SJSA1 (cell line): Measurements from ENCODE around the gene ARHGEF28. TPM values are rescaled to one million over a fixed set of nuclear protein-coding genes. Genes with fewer than 3 reads are reported as not detected.

Source experiments
- DNase-seq, 2 experiments: peaks; one replicate each; pipeline ENCODE4 v3.0.0-alpha.2; 2015 to 2020; ENCODE audit warnings: low spot score in 2 of 2, low read depth in 1 of 2
- H3K27ac ChIP-seq: fragments of 250-450 bp; sonication (Bioruptor Pico); 2 replicates; pipeline ENCODE4 v1.5.1; 2020; ENCODE audit warnings: mild to moderate bottlenecking, moderate library complexity
- H3K27me3 ChIP-seq: fragments of 250-450 bp; sonication (Bioruptor Pico); replicated peaks from 2 replicates; pipeline ENCODE4 v1.5.1; 2020; ENCODE audit warnings: mild to moderate bottlenecking, moderate library complexity
- H3K36me3 ChIP-seq: fragments of 250-450 bp; sonication (Bioruptor Pico); 2 replicates; pipeline ENCODE4 v1.5.1; 2020; ENCODE audit warnings: mild to moderate bottlenecking
- H3K4me1 ChIP-seq: fragments of 250-450 bp; sonication (Bioruptor Pico); replicated peaks from 2 replicates; pipeline ENCODE4 v1.6.1; 2021; ENCODE audit warnings: mild to moderate bottlenecking
- H3K4me3 ChIP-seq: fragments of 250-450 bp; sonication (Bioruptor Pico); 2 replicates; pipeline ENCODE4 v1.5.1; 2020; ENCODE audit warnings: mild to moderate bottlenecking
- H3K9me3 ChIP-seq: fragments of 250-450 bp; sonication (Bioruptor Pico); replicated peaks from 2 replicates; pipeline ENCODE4 v1.5.1; 2020; ENCODE audit warnings: mild to moderate bottlenecking
- total RNA-seq: library from RNA; depleted of rRNA; stranded (reverse); fragments of >200 nt; shearing (Covaris generic); gene quantifications from 2 replicates; pipeline ENCODE4 v1.2.3, GENCODE V29; 2014

The ARHGEF28 gene
- total RNA-seq, 1 experiment from 2014 or later, result 20.2 TPM

DNA sequence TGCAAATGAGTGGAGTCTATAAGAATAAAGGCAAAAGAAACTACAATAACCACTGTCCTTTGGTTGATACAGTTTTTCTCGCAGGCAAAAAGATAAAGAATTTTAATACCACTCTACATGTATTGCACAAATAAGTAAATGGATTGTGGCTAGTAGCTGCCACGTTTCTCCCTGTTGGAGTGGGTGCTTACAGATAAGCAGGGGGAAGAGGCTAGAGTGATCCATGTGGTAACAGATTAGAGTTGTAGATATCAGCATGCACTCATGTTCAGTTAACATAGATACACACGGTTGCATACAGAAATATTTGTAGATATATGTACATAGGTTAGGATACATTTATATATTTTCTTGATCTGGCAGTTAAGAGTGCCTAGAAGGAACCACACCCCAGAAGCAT is 179.5 kb downstream of the ARHGEF28 start:
- H3K27me3 ChIP-seq, result no peaks in the 10 kb centered on the region
- no peaks in the 10 kb centered on the region for H3K4me1 ChIP-seq
- H3K36me3 ChIP-seq, result 0 out of 2 replicates have a peak, but pooled peaks cover 3% of the 10 kb centered on the region
- no peak overlapping the region for H3K27ac ChIP-seq
- H3K4me3 ChIP-seq, result no peak overlapping the region
- H3K9me3 ChIP-seq, result no peaks in the 10 kb centered on the region
- no peak for DNase-seq

DNA sequence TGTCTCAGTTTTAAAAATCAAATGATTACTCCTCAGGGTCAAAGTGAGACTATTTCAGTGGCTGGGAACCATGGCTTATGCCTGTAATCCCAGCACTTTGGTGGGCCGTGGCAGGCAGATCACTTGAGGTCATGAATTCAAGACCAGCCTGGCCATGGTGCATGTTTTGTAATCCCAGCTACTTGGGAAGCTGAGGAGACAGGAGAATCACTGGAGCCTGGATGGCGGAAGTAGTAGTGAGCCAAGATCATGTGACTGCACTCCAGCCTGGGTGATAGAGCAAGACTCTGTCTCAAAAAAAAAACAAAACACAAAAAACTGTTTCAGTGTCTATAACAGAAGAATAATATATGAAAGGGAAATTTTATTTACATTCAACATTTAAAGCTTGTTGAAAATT is 182.9 kb downstream of the ARHGEF28 start:
- Histone ChIP-seq H3K9me3 (no peaks in the 10 kb centered on the region), H3K27me3 (no peaks in the 10 kb centered on the region), H3K4me3 (no peak overlapping the region), H3K36me3 (0 out of 2 replicates have a peak, but pooled peaks cover 7% of the 10 kb centered on the region), H3K27ac (no peak overlapping the region), H3K4me1 (peaks cover 6% of the 10 kb centered on the region)
- no peak for DNase-seq

DNA sequence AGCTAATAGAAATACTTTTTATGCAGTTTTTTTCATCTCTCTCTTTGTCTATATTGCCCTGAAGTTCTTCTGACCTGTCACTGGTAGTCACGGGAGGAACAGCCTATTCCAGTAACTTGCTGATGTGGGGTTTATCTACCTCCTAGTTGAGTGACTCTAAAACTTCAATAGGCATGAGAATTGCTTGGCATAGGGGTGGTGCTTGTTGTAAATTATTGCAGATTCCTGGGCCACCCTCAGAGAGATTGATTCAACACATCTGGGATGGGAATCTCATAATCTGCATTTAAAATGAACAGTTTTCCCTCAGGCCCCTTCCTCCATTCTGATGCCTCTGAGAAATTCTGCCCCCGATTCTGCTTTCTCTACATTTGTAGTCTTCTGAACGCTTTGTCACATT is 184.4 kb downstream of the ARHGEF28 start:
- H3K27ac ChIP-seq, result no peak overlapping the region
- peaks cover 6% of the 10 kb centered on the region for H3K4me1 ChIP-seq
- DNase-seq, result no peak
- 0 out of 2 replicates have a peak, but pooled peaks cover 3% of the 10 kb centered on the region for H3K36me3 ChIP-seq
- H3K27me3 ChIP-seq, result no peaks in the 10 kb centered on the region
- no peak overlapping the region for H3K4me3 ChIP-seq
- H3K9me3 ChIP-seq, result no peaks in the 10 kb centered on the region

DNA sequence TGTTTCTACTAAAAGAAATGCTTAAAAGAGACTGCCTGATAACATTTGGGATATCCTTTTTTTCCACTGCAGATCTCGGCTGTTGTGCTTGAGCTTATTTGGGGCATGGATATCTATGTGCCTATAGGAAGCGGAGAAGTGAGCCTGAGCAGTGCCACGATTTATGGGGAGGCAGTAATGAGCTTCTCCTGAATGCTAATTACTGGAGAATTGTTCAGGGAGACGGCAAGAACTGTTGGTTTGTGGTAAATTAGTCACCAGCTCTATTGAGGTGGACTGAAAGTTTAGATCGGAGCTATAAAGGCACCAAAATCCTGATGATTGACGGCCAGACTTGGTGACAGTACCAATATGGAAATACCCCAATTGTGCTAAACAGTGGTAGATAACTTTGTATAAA is 186.5 kb downstream of the ARHGEF28 start:
- H3K9me3 ChIP-seq, result no peaks in the 10 kb centered on the region

DNA sequence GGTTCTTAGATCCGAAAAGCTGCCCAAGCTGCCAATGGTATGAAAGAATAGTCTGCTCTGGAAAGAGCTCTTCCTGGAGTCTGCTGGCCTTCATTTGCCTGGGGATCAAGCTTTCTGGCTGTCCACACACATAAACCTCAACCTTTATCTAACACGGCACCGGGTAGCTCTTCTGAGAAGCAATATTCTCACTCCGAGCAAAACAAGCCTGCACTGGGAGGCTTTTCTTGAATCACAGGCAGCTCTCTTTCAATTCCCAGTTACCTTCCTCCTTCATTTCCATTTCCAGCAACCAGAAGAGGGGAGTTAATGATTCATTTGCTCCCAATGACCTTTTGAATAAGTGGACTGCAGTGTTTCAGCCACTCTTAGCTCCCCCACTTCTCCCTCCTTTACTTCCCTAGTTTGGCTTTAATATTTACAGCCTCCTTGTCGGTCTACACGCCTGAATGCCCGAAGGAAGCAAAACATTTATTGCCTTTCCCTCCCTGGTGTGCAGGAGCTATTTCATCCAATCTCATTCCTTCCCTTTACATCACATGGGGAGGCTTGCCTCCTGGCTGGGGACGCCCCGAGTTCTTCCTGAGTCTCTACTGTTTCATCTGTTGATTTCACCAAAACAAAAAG is 187.1 kb downstream of the ARHGEF28 start:
- peaks cover 9% of the 10 kb centered on the region; the same call in 1 of the 2 replicates for H3K36me3 ChIP-seq

More for the DNA sequence above, 186.5 kb downstream of the ARHGEF28 start:
- DNase-seq, result no peak
- no peak overlapping the region for H3K4me3 ChIP-seq
- H3K36me3 ChIP-seq, result peaks cover 9% of the 10 kb centered on the region; the same call in 1 of the 2 replicates
- no peaks in the 10 kb centered on the region for H3K27me3 ChIP-seq
- H3K27ac ChIP-seq, result no peak overlapping the region
- peaks cover 6% of the 10 kb centered on the region for H3K4me1 ChIP-seq

DNA sequence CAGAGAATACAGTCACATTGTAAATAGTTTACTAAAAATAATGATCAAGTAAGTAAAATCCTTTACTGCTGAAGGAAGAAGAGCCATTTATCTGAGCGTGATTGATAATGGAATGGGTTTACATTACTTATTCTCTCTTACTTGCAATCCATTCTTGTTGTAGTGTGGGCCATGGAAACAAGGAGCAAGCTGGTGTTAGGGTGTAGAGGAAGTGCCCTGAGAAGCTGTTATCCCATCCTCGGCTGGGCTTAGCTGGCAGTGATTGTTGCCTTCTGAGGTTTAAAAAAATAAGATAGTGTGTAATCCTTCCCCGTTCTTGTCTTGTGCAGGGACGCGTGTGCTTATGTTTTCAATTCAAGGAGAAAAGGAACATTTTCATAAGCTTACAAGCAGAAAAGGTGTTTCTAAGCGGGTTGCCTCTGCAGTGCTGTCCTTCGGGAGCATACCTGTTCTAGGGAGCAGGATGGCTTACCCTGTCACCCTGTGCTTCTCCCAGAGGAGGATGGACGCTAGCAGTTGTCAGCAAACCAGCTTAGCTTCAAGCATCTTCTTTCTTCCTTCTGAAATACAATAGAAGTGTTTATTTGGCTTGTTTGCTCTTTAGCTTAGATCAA is 188.3 kb downstream of the ARHGEF28 start:
- Histone ChIP-seq H3K4me3 (no peak overlapping the region), H3K9me3 (no peaks in the 10 kb centered on the region), H3K27me3 (no peaks in the 10 kb centered on the region), H3K4me1 (peaks cover 6% of the 10 kb centered on the region), H3K27ac (no peak overlapping the region), H3K36me3 (peaks cover 9% of the 10 kb centered on the region; the same call in 1 of the 2 replicates)
- DNase-seq, result no peak

More for the DNA sequence above, 187.1 kb downstream of the ARHGEF28 start:
- peaks cover 6% of the 10 kb centered on the region for H3K4me1 ChIP-seq
- DNase-seq, result no peak
- H3K9me3 ChIP-seq, result no peaks in the 10 kb centered on the region
- H3K27me3 ChIP-seq, result no peaks in the 10 kb centered on the region
- H3K27ac ChIP-seq, result no peak overlapping the region
- no peak overlapping the region for H3K4me3 ChIP-seq

DNA sequence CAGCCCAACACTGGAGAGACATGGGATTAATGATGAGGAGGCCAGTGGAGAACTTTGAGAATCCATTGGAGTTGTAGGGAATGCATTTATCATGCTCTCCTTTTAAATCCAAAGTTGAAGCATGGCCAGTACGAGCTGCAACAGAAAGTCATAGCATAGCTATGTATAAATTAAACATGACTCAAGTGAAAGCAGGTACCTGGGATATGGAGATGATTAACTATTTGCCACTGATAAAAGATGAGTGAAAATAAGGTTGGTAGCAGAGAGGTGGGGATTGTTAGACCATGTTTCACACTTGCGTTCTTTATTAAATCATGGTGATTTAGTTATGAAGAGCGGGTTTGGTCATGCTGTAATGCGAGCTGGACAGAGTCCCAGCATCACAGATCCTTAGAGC is 189.6 kb downstream of the ARHGEF28 start:
- peaks cover 6% of the 10 kb centered on the region for H3K4me1 ChIP-seq
- H3K4me3 ChIP-seq, result no peak overlapping the region
- no peaks in the 10 kb centered on the region for H3K27me3 ChIP-seq
- H3K9me3 ChIP-seq, result no peaks in the 10 kb centered on the region
- no peak for DNase-seq
- peaks cover 9% of the 10 kb centered on the region; the same call in 1 of the 2 replicates for H3K36me3 ChIP-seq
- H3K27ac ChIP-seq, result no peak overlapping the region

DNA sequence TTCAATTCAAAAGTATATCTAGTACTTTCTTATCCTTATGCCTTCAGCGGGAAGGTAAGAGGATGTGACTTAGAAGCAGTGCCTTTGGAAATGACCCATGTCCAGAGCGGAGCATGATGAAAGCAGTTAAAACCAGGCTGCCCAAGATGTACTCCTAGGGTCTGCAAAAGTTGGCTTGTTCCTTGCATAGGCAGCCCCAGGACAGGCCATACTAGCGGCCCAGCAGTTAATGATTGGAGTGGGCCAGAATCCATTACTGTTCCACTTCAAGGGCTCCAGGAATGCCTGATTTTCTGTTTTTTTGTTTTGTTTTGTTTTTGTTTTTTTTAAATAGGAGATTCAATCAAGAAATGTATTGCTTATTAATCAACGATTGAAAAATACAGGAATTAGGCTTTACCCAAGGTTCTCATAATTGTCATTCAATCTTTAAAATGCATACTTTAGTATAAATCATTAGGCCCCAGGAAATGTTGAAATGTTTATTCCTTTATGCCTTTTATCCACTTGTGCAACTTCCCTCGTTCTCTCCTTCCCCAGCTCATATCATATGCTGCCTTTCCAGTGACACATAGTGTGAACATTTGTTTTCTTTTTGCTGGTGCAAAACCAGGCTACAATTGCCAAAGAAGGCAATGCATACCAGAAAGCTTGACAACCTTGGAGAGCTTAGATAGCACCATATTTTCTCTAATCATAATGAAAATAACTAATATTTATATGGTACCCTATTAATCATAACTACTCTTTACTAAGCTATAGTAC is 190.8 kb downstream of the ARHGEF28 start:
- Histone ChIP-seq H3K27me3 (no peaks in the 10 kb centered on the region), H3K4me3 (no peak overlapping the region), H3K4me1 (peaks cover 6% of the 10 kb centered on the region), H3K27ac (no peak overlapping the region), H3K9me3 (no peaks in the 10 kb centered on the region), H3K36me3 (peaks cover 9% of the 10 kb centered on the region; the same call in 1 of the 2 replicates)
- DNase-seq, result no peak

DNA sequence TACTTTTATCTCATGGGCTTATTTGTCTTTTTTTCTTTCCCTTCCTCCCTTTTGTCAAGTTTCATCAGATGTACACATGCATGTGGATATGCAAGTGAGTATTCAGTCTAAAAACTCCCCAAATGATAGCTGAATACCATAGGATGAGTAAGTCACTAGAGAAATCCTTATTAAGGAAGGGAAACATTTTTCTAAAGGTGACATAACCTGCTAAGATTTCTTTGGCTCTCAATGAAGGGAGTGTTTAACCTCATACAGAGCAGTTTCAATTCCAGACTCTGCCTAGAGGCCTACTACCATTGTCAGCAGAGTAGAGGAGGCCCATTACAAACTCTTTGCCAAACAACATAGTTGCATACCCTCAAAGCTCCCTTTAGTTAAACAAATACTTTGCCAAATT is 192.4 kb downstream of the ARHGEF28 start:
- no peak overlapping the region for H3K4me3 ChIP-seq
- H3K4me1 ChIP-seq, result peaks cover 10% of the 10 kb centered on the region
- DNase-seq, result no peak
- H3K9me3 ChIP-seq, result no peaks in the 10 kb centered on the region
- H3K27me3 ChIP-seq, result no peaks in the 10 kb centered on the region
- H3K36me3 ChIP-seq, result peaks cover 8% of the 10 kb centered on the region; the same call in 1 of the 2 replicates
- no peak overlapping the region for H3K27ac ChIP-seq

DNA sequence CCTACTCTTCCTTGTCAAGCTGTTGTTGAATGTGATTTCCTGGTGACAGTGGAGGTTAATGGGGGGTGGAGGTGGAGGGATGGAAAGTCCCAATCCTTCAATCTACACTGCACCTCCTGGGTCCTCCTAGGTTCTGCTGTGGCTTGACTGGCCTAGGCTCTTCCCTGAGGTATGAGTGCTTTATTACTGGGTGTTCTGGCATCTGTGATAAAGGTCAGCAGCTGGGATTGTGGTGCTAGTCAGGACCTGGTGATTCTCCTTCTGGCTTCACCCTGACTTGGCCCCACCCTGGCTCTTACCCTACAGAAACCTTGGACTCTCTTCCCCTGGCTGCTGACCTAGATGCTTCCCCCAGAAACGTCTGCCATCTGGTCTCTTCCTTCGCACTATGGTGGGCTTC is 194.3 kb downstream of the ARHGEF28 start:
- Histone ChIP-seq H3K27me3 (no peaks in the 10 kb centered on the region), H3K4me1 (peaks cover 10% of the 10 kb centered on the region), H3K36me3 (peaks cover 6% of the 10 kb centered on the region; the same call in 1 of the 2 replicates), H3K27ac (no peak overlapping the region), H3K4me3 (no peak overlapping the region), H3K9me3 (no peaks in the 10 kb centered on the region)
- no peak for DNase-seq

DNA sequence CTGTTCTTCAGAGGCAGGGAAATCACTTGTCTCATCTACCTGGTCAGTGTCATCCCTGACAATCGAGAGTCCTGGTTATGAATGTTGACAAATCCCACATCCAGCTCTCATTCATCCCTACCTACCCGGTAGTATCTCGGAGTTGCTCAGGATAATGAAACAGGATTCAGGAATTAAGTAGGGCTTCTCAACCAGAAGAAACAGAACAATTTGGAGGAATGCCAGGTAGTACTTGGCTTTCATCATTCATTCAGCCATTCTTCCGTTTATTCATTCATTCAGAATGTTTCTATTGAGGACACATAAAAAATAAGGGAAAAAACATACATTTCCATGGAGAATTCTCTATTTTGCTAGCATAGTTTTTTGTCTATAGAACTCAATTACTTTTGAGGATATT is 195.0 kb downstream of the ARHGEF28 start:
- H3K4me1 ChIP-seq, result peaks cover 10% of the 10 kb centered on the region
- no peak for DNase-seq

DNA sequence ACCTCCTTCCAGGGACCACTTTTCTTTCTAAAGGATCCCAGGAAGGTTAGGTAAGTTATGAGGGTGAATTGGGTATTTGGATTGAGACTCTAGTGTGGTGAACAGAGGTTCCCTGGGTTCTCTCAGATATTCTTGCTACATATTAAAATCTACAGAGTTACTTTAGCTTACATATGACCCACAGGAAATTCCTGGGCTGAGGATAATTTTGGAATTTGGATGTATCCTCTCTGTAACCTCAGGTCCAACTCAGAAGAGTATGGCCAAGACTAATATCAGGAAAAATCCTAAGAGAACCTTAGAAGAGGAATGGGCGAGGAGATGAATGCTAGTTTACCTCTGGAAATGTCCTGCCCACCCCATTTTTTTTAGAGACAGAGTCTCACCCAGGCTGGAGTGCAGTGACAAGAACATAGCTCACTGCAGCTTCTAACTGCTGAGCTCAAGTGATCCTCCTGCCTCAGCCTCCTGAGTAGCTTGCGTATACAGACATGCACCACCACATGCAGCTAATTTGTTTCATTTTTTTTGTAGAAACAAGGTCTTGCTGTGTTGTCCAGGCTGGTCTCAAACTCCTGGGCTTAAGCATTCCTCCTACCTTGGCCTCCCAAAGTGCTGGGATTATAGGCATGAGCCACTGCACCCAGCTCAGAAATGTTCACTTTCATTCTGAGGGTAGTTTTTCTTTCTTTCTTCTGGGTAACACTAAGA is 196.4 kb downstream of the ARHGEF28 start:
- Histone ChIP-seq H3K27ac (no peak overlapping the region), H3K36me3 (peaks cover under 1% of the 10 kb centered on the region; the same call in 1 of the 2 replicates), H3K4me1 (peaks cover 10% of the 10 kb centered on the region)

More for the DNA sequence above, 195.0 kb downstream of the ARHGEF28 start:
- H3K27me3 ChIP-seq, result no peaks in the 10 kb centered on the region
- H3K4me3 ChIP-seq, result no peak overlapping the region
- no peak overlapping the region for H3K27ac ChIP-seq
- peaks cover 6% of the 10 kb centered on the region; the same call in 1 of the 2 replicates for H3K36me3 ChIP-seq
- no peaks in the 10 kb centered on the region for H3K9me3 ChIP-seq

DNA sequence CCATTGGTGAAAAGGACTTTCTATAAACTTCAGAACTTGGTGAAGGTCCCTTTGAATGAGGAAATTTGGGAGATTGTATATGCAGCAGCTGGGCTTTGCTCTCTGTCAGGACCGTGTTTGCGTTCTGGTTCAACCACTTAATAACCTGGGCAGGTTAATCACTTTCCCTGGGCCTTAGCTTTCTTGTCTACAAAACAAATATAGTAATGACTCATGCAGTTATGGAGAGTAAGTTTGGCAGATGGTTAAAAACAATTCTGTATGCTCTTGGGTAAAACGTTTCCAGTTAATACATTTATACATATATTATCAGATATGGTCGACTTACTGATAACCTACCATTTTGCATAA is 197.0 kb downstream of the ARHGEF28 start:
- no peaks in the 10 kb centered on the region for H3K9me3 ChIP-seq
- no peak overlapping the region for H3K4me3 ChIP-seq
- no peak overlapping the region for H3K27ac ChIP-seq
- DNase-seq, result no peak
- H3K27me3 ChIP-seq, result no peaks in the 10 kb centered on the region
- H3K4me1 ChIP-seq, result peaks cover 10% of the 10 kb centered on the region
- no peaks in the 10 kb centered on the region for H3K36me3 ChIP-seq

More for the DNA sequence above, 196.4 kb downstream of the ARHGEF28 start:
- H3K9me3 ChIP-seq, result no peaks in the 10 kb centered on the region
- no peak overlapping the region for H3K4me3 ChIP-seq
- no peak for DNase-seq
- H3K27me3 ChIP-seq, result no peaks in the 10 kb centered on the region
